ENCODE data around the gene CAPZB.
A peak's percentile ranks its signal among the peaks of the same experiment; 100 is the strongest.
"Not testable (repeated sequence)": the region's sequence is repeated elsewhere in the genome, so short reads cannot be mapped to it uniquely, and the experiment has no call there.

Gene CAPZB

GRCh38 chr1:19309123-19309813 is 176.1 kb downstream of the CAPZB start:
- DNase-seq (ENCODE audit: low spot score) = peak; percentile 90

- DNase-seq (ENCODE audit: low spot score) = no peak
Measured at GRCh38 chr1:19308509-19308907, 176.8 kb downstream of the CAPZB start.

GRCh38 chr1:19307794-19308508 is 177.4 kb downstream of the CAPZB start:
- no peak for DNase-seq (ENCODE audit: low spot score)

- DNase-seq (ENCODE audit: low spot score) = no peak
Measured at GRCh38 chr1:19306941-19307340, 178.4 kb downstream of the CAPZB start.

DNA sequence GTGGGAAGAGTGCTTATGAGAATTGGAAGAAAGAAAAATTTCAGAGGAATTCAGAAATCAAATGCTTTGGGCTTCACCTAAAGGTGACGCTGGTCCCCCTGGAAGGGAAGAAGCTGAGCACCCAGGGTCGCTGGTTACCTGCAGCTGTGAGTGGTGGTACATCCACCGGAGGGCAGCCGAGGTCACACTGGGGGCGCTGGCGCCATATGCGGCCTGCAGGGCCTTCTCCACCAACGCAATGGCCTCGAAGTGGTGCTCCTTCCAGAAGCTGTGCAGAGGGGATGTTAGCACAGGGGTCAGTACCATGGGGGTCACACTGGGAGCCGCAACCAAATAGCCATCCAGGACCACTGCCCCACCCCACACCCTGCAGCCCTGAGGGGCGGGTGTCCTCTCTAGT is 179.5 kb downstream of the CAPZB start:
- DNase-seq (ENCODE audit: low spot score) = no peak

GRCh38 chr1:19304081-19304480 is 181.3 kb downstream of the CAPZB start:
- DNase-seq (ENCODE audit: low spot score) = not testable (repeated sequence)

DNA sequence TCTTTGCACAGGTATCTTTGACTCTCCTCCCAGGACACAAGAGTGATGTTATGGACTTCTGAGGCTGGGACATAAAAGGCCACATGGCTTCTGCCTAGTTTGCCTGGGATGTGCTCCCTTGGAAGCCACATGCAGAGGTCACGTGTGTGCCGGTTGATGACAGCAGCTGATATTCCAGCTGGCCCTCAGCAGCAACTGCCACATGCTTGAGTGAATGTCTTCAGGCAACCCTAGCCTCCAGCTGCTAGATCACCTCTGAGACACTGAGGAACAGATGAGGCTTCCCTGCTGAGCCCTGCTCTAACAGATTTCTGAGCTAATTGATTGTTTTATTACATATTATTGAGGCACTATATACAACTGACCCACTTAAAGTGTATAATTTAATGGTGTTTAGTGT is 185.1 kb downstream of the CAPZB start:
- no peak for DNase-seq (ENCODE audit: low spot score)

GRCh38 chr1:19294638-19295037 is 190.7 kb downstream of the CAPZB start:
- no peak for DNase-seq (ENCODE audit: low spot score)

DNA sequence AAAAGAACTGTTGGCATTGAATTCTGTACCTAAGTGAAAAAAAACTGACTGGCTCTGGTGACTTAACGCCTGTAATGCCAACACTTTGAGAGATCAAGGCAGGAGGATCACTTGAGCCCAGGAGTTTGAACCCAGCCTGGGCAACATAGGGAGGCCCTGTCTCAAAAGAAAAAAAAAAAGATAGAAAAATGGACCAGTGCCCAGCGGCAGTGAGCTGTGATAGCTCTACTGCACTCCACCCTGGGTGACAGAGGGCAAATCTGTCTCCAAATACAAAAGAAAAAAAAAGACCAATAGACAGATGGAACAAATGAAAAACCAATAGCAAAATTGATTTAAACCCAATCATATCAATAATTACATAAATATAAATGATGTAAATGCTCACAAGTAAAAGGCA is 196.1 kb downstream of the CAPZB start:
- DNase-seq (ENCODE audit: low spot score) = no peak

All from AG08396 (cell line).